ENCODE results near the gene FMN2.

FMN2 gene

DNA sequence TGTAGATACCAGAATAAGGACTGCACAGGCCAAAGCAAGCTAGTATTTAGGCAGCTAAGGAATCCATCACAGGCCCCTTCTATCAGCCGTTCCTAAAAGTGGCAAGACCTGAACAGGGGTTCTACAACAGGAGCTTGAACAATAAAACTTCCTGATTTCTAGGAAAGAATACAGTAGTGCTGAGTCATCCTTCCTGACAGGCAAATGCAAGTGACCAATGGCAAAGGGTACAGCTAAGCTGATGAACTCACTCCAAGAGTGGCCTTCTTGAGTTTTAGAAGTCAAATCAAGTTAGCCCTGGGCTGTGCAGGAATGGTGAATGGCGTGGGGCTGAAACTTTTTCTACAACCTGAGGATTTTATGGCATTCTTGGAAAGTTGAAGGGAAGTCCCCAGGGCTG lies 407.3 kb downstream of the FMN2 start:
- DNase-seq, result no peak

- no peak for DNase-seq
Measured at GRCh38 chr1:240500647-240501046, 409.0 kb downstream of the FMN2 start.

GRCh38 chr1:240501115-240501514 lies 409.4 kb downstream of the FMN2 start:
- DNase-seq, result no peak

DNA sequence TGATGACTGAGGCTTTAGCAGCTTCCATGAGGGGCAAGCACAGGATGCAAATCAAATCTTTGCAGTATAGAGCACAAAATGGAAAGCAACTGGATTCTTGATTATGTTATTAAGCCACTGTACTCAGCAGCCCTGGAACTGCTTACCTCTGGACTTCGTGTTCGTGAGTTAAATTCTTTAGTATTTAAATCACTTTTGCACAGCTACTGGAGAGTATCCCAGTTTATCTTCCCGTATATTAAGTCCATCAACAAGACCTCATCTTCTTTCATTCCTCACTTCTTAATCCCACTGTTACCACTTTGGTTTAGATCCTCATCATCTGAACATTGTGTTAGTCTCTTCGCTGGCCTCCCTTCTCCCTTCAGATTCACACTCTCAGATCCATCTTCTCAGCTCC lies 411.4 kb downstream of the FMN2 start:
- DNase-seq, result no peak

- no peak for DNase-seq
Measured at GRCh38 chr1:240503558-240503957, 411.9 kb downstream of the FMN2 start.

GRCh38 chr1:240506176-240506575 lies 414.5 kb downstream of the FMN2 start:
- no peak for DNase-seq

- DNase-seq, result no peak
Measured at GRCh38 chr1:240508201-240508600, 416.5 kb downstream of the FMN2 start.

- no peak for DNase-seq
Measured at GRCh38 chr1:240508950-240509349, 417.3 kb downstream of the FMN2 start.

DNA sequence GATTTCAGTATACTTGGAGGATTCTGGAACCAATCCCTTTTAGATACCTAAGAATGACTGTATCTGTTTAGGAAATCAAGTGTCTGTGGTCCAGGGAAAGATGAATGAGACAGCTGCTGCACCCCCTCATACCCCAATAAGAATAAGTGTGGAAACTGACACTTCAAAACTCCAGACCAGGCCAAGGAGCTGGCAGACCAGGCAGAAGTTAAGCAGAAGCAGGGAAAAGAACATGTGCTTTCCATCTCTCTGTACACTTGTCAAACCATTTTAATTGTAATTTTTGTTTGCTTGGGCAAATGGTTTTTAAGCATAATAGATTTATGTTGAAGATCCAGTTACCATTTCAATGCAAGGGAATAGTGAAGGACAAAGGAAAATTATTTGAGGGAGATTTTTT lies 420.1 kb downstream of the FMN2 start:
- no peak for DNase-seq

GRCh38 chr1:240515505-240515904 lies 423.8 kb downstream of the FMN2 start:
- DNase-seq, result no peak

DNA sequence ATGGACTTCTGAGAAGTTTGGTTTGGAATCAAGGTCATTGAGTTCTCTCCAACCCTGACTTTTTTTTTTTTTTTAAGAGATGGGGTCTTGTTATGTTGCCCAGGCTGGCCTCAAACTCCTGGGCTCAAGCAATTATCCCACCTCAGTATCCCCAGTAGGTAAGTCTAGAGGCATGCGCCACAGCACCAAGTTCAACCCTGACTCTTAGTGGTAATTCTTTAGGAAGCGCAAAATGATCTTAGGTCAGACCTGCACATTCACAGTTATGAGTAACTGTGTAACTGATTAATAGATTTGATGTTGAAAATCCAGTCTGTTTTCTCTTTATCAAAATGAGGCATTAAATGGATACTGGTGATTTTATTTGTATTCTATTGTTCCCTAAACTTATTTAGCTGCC lies 424.4 kb downstream of the FMN2 start:
- DNase-seq, result no peak

DNA sequence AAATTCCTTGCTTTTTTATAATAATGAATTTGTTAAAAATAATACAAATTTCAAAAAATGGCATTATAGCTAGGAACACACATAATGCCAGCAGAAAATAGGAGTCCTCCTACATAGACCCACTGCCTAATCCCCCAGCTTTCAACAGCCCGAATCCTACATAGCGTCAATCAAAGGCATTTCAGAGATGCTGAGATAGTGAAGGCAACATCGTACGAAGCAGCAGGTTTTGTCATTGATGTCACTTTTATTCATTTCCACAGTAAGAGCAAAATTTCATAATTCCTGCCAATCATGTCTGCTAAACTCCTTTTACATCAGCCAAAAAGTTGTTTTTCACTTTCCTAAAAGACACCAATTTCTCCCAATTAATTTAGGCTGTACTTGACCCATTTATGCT lies 426.2 kb downstream of the FMN2 start:
- DNase-seq, result no peak

- no peak for DNase-seq
Measured at GRCh38 chr1:240522122-240522822, 430.6 kb downstream of the FMN2 start.

- no peak for DNase-seq
Measured at GRCh38 chr1:240524356-240525069, 432.8 kb downstream of the FMN2 start.
